Measurements from ENCODE around the gene S100A7.
"Not testable (repeated sequence)": the region's sequence is repeated elsewhere in the genome, so short reads cannot be mapped to it uniquely, and the experiment has no call there.

S100A7 gene

DNA sequence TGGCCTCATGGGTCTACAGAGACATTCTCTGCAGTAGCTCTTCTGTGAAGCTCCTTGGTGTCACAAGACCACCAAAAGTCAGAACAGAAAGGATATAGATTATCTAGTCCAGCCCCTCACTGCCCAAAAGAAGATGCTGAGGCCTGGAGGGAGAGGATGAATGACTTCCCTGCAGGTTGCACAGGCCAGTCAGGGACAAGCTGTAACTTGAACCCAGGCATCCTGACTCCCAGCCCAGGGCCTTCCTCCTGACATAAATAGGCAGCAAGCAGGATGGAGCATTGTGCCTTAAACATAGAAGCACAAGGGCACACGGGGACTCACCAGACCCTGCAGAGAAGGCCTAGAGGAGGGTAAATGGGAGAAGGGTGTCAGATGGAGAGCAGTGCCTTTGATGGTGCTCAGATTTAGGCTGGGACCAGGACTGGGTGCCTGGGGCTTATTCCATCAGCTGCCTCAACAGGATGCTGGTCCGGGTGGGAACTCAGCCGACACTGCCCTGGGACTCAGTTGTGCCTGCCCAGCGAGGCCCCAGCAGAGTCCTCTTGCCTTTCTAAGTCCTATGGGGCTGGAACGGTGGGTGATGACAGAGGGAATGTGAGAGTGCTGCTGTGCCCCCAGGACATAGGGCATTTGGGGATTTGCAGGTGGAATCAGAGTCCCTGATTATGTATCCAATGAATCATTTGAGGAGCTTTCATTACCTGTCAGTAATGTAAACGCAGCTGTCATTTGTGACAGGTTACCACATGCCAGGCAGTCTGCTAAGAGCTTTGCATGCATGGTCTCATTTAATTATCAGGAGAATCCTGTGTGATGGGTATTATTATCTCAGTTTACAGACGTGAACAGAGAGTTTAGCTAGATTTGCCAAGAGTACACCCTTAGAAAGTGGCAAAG is 30.9 kb downstream of the S100A7 start:
- DNase-seq: no peak

DNA sequence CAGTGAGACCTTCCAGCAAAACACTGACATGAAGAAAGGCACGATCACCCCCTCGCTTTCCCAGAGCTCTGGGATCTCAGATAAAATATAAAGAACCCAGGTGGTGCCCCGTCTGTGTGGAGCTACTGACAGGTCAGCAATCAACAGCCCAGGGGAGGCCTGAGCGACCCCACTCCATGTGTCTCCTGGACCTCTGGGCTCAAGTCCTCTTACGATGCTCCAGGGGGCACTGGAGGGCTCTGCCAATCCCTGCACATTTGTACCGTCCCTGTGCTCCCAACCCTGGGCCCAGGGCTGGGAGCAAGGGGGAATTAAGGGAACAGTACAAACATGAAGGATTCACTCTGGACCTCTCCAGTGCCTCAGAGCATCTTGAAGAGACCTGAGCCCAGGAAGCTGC is 31.7 kb downstream of the S100A7 start:
- no peak for DNase-seq

DNA sequence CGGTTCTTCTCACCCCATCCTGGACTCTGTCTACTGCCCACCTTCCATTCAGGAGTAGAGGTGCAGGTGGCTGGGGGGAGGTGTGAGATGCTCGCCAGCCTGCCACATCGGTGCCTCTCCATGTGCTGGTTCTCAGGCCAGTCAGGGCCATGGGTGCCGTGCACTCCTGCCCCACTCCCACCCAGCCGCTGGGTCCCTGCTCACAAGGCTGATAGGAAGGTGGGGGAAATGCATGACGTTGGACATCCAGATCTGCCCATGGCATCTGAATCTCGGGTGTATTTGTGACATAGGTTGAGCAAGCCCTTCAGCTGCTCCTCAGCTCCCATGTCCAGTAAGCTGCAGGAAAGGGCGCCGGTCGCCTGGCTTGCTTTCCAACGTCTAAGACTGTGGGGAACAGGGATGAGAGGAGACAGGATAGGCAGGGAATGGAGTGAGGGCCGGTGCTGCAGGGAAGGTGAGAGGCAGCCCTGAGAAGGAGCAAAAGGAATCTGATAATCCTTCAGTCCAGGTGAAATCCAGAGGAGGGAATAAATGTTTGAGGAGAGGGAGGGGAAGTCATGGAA is 32.3 kb downstream of the S100A7 start:
- DNase-seq: no peak

DNA sequence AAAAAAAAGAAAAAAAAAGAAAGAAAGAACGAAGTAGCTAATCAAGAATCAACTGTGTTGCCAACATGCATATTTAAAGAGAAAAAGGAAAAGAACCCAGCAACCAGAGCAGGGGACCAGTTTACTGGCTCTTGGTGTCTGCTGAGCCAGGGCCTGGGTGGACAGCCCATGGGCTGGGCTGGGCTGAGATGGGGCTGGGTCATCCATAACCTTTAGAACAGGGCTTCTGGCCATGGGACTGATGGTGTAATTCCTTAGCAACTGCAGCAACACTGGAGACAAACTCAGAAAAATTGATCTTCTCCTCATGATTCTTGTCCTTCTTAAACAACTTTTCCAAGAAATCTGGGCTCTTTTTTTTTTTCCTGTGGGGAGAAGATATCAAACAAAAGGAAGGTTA is 33.6 kb downstream of the S100A7 start:
- no peak for DNase-seq

DNA sequence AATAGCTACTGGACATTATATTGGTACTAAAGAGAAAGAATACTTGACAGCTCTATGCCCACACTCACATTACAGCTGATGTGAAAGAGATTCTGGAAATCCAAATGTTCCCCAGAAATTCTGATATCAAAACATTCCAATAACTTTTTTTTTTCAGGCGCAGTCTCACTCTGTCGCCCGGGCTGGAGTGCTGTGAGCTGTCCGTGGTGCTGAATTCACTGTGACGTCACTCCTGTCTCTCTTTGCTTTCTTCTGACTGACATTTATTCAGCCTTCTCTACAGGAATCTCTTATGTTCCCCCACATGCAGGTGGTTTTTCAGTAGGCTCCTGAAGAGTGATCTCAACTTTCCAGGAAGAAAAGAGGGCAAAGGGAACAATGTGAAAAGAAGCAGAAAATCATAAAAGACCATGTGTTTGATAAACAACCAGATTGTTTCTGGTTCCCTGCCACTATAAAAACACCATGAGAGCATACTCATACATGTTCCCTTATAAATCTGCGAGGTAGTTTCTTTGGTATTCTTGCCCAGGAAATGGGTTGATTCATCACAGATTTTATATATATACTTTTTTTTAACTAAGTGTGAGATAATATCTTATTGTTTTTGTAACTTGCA is 37.9 kb downstream of the S100A7 start:
- DNase-seq: peak; percentile 74

DNA sequence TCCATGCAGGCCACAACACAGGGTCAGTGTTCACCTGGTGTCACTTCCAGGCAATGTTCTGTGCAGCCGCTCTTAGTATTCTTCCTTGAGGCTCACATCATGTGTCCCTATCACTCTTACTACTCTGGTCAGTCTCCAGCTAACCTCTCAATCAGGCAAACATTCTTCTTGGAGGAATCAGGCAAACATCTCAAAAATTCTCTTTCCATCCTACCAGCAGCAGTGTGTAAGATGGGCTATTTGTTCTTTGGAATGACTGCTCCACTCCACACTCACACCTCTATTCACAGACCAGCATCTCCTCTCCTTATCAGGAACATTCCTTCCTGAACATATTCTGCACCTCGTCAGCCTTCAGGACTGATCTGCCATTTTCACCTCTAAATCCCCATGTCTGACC is 40.1 kb downstream of the S100A7 start:
- DNase-seq: no peak

DNA sequence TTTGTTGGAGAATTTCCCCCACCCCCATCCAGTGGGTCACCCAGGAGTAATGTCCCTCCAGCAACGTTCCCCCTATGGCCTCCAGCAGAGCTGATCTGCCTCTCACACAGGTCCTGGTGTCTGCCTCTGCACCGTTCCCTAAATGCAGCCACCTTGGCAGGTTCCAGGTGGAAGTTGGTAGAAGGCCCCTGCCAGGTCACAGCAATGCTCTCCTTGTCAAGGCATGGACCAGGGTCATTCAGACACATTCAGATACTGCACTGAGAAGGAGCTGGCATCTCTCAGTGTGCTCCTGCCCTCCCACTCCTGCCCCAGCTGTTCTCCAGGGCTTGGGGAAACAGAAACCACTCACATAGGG is 41.0 kb downstream of the S100A7 start:
- DNase-seq: not testable (repeated sequence)

DNA sequence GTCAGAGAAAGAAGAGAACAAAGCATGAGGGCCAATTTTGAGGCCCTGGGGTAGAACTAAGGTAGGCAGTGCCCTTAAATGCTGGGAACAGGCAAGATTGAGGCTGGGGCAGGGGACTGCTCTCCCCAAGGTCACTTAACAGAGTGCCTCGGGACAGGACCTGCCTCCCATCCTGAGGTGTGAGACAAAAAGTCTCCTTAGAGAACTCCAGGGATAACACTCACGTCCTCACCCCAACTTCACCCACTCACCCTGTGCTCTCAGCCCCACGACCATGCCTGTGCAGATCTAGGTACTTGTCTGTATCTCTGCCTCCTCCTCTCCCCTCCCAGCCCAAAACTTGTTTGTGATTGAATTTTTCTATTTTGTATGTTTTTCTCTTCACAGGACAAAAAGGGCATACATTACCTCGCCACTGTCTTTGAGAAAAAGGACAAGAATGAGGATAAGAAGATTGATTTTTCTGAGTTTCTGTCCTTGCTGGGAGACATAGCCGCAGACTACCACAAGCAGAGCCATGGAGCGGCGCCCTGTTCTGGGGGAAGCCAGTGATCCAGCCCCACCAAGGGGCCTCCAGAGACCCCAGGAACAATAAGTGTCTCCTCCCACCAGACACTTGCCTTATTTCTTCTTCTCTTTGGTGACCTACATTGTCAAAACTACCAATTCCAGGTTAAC is 41.6 kb downstream of the S100A7 start:
- DNase-seq: not testable (repeated sequence)

DNA sequence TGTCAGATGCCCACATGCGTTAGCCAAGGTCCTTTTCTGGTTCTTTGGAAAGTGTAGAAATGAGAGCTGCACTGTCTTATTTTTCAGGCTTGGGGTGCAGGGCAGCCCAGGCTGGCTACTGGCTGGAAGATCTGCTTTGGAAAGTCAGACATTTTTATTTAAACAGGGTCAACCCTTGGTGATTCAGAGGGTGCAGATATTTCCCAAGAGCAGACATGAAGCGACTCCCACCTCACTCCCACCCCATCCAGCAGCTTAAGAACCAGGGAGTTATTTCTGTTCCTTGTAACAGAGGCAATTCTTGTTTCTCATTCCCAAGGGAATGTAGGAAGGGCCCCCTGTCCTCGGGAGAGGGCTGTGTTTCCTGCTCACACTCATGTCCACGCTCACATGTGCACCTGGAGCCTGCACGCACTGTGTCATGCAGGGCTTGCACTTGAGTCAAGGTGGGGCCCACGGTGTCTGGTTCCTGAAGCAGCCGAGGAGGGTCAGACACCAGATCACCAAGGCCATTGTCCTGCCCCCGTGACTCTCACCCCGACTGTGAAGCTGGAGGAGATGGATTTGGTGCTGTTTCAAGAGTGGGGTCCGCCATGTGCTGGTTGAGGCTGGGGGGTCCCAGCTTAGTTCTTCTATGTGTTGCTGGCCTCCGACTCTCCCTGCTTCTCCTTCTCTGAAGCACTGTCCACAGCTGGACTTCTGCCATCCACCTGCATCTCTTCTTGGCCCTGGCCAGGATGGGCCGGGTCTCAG is 43.1 kb downstream of the S100A7 start:
- DNase-seq: no peak

DNA sequence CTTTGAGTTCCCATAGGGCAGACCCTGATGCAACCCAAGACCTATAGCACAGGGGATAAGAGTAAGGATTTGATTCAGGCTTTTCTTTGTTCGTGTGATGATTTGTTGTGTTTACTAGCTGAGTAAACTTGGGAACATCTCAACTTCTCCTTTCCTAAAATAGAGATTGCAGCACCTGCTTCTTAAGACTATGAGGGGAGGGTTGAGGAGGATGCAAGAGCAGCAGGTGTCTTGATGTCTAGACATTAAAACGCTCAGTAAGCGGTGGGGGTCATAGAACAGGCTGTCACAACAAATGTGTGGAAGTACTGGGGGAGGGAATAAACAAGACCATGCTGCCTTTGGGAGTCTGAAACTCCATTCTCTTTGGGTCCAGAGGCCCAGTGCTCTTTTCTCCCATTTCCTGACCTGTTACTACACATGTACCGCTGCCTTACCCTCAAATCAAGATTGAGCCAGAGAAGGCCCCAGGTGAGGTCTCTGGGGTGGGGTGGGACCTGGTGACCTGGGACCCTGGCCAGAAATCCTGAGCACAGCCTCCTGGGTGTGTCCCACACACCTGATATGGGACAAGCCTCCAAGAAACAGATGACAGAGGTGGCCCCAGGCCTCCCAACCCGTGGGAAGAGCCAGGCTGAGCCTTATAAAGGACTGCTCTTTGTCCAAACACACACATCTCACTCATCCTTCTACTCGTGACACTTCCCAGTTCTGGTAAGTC is 44.4 kb downstream of the S100A7 start, which contains the start of gene S100A7A:
Gene S100A7A, plus strand, starts transcription at position 671 of the 721 bp plus-strand sequence. CDS start 1,563 bp downstream, outside the sequence.
- DNase-seq: no peak

DNA sequence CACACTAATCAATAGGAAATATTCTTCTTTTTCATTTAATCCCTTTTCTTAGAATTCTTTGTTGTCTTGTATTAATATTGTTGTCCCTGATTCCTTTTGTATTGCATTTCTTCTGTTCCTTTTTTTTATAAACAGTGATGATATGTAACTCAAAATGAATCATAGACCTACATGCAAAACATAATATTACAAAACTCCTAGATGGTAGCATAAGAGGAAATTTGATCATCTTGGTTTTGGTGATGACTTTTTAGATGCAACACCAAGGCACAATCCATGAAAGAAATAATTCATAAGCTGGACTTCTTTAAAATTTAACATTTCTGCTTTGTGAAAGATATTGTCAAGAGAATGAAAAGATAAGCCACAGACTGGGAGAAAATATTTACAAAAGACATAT is 46.5 kb downstream of the S100A7 start:
- DNase-seq: not testable (repeated sequence)
